ENCODE results near the gene UNC13A.

The UNC13A gene

DNA sequence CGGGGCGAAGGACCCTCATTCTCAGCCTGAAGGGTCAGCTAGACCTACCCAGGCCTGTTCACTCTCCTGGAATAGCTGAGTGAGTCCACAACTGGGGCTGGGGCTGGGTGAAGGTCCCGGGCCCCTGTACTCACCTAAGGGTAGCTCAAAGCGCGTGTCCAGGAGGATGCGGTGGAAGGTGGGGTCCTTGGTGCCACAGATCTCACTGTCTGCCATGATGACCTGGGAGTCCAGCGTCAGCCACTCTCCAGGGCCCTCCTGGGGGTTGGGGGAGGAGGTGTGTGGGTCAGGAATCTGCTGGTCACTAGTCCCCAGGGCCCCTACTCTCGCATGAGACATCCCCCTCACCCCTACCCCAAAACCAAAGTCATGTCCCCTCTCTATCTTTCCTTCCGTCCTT, 18.7 kb downstream of the UNC13A start:
- no peak for DNase-seq (ENCODE audit: low spot score)

DNA sequence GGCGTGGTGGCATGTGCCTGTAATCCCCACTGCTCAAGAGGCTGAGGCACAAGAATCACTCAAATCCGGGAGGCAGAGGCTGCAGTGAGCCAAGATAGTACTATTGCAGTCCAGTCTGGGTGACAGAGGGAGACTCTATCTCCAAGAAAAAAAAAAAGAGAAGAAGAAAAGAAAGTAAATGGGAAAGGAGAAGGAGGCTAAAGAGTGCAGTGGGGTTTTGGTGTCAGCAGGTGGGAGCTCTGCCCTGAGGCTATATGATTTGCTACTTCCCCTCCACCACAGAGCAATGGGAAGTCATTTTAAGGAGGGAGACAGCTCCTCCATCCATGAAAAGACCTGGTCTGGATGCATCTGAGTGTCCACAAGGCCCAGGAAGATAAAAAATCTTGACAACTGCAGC, 23.1 kb downstream of the UNC13A start:
- DNase-seq (ENCODE audit: low spot score) = no peak

DNA sequence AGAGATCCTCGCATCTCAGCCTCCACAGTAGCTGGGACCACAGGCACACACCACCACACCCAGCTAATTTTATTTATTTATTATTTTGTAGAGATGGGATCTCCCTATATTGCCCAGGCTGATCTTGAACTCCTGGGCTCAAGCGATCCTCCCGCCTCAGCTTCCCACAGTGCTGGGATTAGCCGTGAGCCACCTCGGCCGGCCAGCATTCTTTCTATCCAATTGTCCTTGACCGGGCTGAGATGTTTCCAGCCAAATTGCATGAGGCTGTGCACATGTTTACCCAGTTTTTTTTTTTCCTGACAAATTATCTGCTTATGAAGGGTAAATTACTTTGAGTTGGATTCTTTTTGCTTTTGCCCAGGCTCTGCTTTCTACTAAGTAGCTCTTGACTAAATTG, 28.2 kb downstream of the UNC13A start:
- DNase-seq (ENCODE audit: low spot score) = no peak

DNA sequence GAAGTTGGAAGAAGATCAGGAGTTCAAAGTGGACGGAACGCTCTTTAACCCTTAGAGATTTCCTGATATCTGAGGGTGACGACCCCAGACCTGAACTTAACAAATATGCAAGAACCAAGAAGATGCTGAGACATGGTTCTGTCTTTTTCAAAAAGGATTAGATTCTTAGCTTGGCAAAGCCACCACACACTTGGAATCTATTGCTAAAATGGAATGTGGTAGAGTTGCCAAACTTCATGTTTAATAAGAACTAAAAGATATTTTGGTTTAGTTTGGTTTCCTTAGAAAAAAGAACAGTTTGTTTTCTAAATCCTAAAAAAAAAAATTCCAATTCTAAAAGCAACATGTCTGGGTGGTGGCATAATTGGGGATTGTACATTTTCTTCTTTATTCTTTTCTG, 29.5 kb downstream of the UNC13A start:
- DNase-seq (ENCODE audit: low spot score) = no peak

- DNase-seq (ENCODE audit: low spot score) = no peak
Observed at GRCh38 chr19:17658240-17658639, 29.9 kb downstream of the UNC13A start.

DNA sequence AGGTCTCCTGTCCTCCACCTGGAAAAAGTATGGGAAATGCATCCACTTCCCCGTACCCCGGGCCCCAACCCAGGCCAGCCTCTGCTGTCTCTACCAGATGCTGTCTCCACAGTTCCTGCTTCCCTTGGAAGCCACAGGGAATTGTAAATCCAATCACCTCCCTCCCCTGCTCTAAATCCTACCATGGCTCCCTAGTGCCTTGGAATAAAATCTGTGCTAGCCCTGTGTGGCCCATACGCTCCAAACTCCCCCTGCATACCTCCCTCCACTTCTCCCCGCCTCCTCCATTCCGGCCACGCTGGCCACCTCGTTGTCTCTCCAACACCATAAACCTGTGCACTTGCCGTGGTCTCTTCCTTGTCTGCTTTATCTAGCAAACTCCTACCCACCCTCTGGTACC, 31.2 kb downstream of the UNC13A start:
- DNase-seq (ENCODE audit: low spot score) = no peak

DNA sequence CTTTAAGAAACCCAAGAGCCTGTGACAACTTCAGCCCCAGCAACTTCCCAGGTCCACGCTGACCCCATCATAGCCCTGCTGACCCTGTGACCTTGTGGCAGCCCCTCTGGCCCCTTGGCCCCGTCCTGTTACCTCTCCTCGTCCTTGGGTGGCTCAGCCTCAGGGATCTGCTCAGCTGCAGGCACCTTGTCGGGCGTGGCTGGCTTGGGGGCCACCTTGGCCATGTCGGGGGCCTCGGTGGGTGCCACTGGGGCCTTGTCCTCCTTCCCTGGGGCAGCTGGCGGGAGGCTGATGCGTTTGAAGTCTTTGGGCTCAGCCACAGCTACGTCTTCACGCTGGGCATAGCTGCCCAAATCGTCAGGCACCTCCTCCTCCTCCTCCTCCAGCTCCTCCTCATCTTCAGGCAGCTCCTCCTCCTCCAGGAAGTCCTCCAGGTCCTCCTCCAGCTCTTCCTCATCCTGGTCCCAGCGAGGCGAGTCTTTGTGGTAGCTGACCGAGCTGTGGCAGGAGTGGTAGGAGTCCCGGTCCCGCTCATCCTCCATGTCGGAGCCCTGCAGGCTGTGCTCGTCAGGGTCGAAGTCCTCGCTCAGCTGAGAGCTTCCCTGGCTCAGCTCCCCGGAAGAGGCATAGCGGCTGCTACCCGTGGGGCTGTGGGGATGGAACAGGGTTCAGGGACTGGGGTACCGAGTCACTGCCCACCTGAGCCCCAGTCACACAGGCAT, 32.2 kb downstream of the UNC13A start:
- no peak for DNase-seq (ENCODE audit: low spot score)

DNA sequence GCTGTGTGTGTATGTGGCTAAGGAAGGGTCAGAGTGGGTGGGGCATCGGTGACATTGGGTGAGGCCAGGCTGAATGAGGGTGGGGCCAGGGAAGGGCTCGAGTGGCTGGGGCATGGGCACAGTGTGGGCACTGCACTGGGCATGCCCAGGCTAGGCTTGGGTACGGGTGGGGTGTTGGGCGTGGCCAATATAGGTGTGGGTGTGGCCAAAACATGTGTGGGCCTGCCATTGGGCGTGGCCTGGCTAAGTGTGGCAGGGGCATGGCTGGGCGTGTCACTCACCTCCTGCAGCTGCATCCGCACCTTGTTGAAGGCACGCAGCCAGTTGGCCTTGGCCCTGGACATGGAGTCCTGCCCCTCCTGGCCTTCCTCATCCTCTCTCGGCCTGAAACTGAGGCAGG, 33.2 kb downstream of the UNC13A start:
- peak; percentile 87 for DNase-seq (ENCODE audit: low spot score)

GRCh38 chr19:17652627-17653026, 35.5 kb downstream of the UNC13A start:
- no peak for DNase-seq (ENCODE audit: low spot score)

DNA sequence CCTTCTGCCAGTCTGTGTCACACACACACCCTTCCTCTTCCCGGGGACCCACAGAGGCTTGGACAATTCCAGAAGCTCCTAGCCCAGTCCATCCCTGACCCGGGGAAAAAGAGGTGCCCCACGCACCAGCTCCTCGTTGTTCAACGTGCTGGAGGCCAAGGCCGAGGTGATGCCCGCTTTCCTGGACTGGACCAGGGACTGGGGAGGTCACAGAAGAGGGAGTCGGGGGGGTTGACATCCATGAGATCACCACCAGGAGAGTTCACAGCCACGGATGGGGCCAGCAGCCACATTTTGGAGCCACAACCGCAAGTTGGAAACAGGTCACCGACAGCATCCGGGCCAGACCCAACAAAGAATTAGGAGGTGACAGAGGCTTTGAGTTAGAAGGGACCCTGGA, 39.4 kb downstream of the UNC13A start:
- DNase-seq (ENCODE audit: low spot score) = no peak

DNA sequence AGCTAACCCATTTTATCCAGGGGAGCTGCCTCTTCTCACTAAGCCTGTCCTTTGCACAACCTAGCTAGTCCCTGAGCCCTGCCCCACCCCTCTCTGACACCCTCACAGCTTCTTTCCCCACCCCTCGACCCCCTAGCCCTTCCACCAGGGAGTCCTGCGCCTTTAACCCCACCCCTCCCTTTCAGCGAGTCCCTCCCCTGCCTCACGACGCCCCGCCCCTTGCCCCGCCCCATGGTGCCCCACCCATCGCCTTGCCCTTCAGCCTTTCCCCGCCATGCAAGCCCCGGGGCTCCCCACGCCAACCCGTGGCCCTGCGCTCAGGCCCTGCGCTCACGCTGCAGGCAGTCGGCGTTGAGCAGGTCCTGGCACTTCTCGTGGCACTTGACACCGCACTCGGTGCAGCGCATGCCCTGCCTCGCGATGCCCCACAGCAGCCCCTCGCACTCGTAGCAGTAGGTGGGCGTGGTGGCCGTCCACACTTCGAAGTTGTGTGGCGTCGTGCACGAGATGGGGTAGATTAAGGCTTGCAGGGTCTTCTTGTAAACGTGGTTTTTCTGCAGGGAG, 40.0 kb downstream of the UNC13A start:
- DNase-seq (ENCODE audit: low spot score) = peak; percentile 95

DNA sequence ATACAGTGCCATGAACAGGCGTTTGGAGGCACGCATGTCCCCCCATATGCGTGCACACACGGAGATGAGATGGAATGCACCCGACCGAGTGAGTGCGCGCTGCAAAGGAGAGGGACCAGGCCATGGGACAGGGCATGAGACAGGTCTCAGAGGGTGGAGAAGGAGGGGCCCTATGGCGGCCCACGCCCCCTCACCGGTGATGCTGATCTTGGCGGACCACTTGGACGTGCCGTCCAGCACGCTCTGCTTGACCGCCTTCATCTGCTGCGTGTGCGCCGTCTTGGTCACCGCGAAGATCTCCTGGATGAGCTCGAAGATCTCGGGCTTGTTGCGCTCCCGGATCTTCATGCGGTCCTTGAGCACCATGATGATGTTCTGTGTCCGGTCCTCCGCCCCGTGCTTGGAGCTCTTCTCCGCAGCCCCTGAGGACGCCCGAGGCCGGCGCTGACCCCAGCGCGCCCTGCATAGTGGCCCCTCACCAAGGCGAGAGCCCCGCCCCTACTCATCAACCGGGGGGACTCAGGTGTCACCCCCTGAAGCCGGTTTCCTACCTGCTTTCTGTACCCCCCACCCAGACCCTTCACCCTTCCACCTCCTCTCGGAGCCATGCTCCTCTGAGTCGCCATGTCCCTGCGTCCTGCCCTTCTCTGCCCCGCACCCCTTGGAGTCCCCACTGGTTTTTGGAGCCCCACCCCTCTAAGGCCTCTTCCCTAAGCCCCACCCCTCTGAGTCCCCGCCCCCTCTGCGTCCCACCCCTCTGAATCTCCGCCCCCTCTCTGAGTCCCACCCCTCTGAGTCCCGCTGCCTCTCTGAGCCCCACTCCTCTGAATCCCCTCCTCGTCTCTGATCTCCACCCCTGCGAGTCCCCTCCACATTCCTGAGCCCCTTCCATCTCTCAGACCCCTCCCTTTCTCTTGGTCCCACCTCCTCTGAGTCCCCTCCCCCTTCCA, 40.8 kb downstream of the UNC13A start:
- DNase-seq (ENCODE audit: low spot score) = peak; percentile 88

DNA sequence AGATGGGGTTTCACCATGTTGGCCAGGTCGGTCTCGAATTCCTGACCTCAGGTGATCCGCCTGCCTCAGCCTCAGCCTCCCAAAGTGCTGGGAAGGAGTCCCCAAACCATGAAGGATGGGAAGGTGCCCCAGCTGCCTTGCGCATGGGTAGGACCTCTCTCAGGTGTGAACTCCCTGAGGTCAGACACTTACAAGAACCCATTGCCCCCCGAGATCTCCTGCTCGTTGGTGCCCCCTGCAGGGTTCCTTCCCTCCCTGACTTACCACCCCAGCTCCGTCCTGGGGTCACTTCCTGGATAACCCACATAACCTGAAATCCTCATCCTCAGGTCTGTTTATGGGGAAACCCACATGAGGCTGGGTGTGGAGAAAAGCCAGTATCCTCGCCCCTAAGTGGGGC, 41.7 kb downstream of the UNC13A start:
- DNase-seq (ENCODE audit: low spot score) = peak; percentile 60

DNA sequence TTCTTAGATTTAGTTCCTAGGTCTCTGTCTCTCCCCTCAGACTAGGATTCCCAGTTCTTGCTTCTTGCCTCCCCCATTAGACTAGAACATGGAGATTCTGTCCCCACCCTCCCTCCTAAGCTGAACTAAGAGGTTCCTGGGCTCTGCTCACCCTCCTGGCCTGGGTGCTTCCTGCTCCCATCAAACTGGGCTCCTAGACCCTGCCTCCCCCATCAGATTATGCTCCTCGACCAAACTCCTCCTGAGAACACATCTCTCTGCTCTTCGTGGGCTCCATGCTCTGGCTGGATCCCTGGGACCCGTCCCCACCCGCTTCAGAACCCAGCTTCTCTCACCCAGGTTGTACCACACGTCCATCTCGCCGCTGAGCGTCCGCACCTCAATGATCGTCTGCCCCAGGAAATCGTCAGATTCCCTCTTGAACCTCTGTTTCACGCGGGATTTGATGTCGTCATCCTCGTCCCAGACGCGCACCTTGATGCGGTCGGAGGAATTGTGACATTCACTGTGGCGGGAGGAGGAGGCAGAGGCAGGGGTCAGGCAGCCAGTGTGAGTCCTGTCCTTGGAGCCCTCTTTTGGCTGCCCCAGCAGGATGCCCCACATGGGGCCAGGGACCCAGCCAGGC, 42.7 kb downstream of the UNC13A start:
- no peak for DNase-seq (ENCODE audit: low spot score)

DNA sequence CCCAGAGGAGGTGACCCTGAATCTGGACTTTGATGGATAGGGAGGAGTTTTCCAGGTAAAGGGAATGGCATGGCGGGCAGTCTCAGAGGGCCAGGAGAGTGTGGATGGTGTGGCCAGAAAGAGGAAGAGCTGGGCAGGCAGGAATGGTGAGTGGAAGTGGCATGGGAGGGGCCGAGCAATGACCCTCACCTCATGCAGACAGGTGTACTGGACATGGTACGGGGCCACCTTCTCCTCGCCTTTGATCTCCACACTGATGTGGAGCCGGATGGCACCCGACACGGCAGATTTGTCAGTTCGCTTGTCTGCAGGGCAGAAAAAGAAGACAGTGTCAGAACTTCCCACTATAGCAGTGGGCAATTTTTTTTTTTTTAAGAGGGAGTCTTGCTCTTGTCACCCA, 45.5 kb downstream of the UNC13A start:
- DNase-seq (ENCODE audit: low spot score) = no peak

DNA sequence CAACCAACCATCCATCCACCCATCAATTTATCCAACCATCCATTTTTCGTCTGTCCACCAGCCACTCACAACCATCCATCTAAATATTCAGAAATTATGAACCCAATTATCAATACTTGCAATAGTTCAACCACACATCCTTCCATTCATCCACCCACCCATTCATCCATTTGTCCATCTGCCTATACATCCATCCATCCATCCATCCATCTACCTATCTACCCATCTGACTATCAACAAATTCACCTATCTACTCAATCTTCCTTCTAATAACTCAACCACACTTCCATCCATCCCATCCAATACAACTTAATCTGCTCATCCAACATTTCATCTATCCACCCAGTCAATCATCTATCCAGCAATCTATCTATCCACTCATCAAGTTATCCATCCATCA, 46.3 kb downstream of the UNC13A start:
- DNase-seq (ENCODE audit: low spot score) = no peak

DNA sequence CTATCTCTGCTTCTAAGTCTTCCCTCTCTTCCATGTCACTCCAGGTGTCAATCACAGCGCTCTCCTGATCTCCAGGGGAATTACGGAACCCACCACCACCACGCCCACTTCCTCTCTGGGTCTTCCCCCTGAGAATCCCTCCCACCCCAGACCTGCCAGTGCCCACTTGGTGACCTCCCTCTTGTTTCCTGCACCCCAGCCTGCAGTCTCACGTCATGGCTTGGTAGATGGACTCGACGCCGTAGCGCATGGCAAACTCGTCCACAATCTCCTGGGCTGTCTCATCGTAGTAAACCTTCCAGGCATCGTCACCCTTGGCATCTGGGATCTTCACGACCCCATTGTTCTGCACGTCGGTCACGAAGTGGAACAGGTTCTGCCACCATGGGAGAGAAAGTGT, 47.0 kb downstream of the UNC13A start:
- no peak for DNase-seq (ENCODE audit: low spot score)

DNA sequence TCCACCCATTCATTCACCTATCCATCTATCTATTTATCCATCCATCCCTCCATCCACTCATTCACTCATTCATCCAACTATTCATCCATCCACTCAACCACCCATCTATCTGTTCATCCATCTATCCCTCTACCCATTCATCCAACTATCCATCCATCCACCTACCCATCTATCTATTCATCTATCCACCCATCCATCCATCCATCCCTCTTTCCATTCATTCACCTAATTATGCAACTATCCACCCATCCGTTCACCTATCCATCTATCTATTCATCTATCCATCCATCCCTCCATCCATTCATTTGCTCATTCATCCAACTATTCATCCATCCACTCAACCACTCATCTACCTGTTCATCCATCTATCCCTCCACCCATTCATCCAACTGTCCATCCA, 54.5 kb downstream of the UNC13A start:
- no peak for DNase-seq (ENCODE audit: low spot score)

GRCh38 chr19:17632577-17632976, 55.6 kb downstream of the UNC13A start:
- no peak for DNase-seq (ENCODE audit: low spot score)

- no peak for DNase-seq (ENCODE audit: low spot score)
Observed at GRCh38 chr19:17629760-17630159, 58.4 kb downstream of the UNC13A start.

DNA sequence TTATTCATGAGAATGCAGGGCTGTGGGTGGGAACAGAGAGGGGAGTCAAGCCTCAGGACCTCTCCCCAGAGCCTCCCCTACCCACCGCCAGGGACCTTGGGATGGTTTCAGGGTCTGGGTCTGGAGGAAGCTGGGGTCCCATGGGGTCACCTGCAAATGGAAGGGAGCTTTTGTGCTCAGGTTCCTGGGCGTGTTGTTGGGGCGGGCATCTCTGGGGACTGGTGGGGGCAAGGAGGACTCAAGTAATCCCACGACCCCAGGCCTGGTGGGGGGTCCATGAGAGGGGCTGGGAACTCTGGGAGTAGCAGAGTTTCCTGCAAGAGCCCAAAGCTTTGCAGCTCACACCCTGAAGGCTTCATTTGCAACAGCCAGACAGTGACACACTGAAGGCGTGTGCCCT, 60.2 kb downstream of the UNC13A start:
- no peak for DNase-seq (ENCODE audit: low spot score)

GRCh38 chr19:17627161-17627560, 61.0 kb downstream of the UNC13A start:
- no peak for DNase-seq (ENCODE audit: low spot score)

All from iPS-NIHi11 (cell line).